ENCODE measurements around the gene GLIS2.

- TF ChIP-seq CTCF (IDR thresholded peaks at IDR 0.05; ENCODE audit: low read depth, low read length, missing input control) (no peak), RAD21 (IDR thresholded peaks at IDR 0.05) (no peak), FOXA1 (IDR thresholded peaks at IDR 0.05) (no peak), TAF1 (conservative IDR thresholded peaks at IDR 0.05) (no peak)
Observed at GRCh38 chr16:4370570-4371356, 54.9 kb downstream of the GLIS2 start.

Data from liver (tissue), 3 donors.